ENCODE data around the gene CLCN6. TPM values are rescaled to one million over a fixed set of nuclear protein-coding genes. Genes with fewer than 3 reads are reported as not detected.

CLCN6 gene
- total RNA-seq, 1 donor from 2014 or later, result 16.1 TPM

- Histone ChIP-seq H3K27ac (replicated peaks) (no peak overlapping the region), H3K27me3 (ENCODE audit: low read depth) (no peaks in the 10 kb centered on the region), H3K9me3 (replicated peaks) (no peaks in the 10 kb centered on the region), H3K36me3 (peaks cover 76% of the 10 kb centered on the region), H3K4me1 (peaks cover 13% of the 10 kb centered on the region), H3K4me3 (no peak overlapping the region)
- no peak for DNase-seq
- intact Hi-C loops (cut with micrococcal nuclease), result no loop called here
- TF ChIP-seq CTCF (IDR thresholded peaks at IDR 0.05; ENCODE audit: borderline replicate concordance), result no peak
Measured at GRCh38 chr1:11813021-11813420, 7.0 kb downstream of the CLCN6 start.

DNA sequence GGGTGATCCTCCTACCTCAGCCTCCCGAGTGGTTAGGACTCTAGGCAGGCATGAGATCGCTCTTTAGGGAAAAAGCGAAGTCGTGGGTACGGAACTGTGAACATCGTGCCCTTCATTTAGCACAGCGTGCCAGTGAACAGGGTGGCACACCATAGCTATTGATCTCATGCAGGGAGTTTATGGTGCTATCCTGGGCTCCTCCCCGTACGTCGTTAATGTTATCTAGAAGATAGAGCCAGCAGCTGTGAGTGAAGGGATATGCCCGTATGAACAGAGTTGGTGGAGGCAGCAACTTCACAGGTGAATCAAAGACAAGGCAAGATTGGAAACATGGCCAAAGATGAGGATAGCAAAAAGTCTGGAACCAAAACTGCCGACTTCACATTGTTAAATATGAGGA is 11.2 kb downstream of the CLCN6 start:
- peaks cover 8% of the 10 kb centered on the region for H3K4me1 ChIP-seq
- H3K9me3 ChIP-seq (replicated peaks), result no peaks in the 10 kb centered on the region
- TF ChIP-seq CTCF (IDR thresholded peaks at IDR 0.05; ENCODE audit: borderline replicate concordance), result no peak
- intact Hi-C loops (cut with micrococcal nuclease), result no loop called here
- DNase-seq, result no peak
- no peak overlapping the region for H3K4me3 ChIP-seq
- no peak overlapping the region for H3K27ac ChIP-seq (replicated peaks)
- no peaks in the 10 kb centered on the region for H3K27me3 ChIP-seq (ENCODE audit: low read depth)
- peaks cover 83% of the 10 kb centered on the region for H3K36me3 ChIP-seq

DNA sequence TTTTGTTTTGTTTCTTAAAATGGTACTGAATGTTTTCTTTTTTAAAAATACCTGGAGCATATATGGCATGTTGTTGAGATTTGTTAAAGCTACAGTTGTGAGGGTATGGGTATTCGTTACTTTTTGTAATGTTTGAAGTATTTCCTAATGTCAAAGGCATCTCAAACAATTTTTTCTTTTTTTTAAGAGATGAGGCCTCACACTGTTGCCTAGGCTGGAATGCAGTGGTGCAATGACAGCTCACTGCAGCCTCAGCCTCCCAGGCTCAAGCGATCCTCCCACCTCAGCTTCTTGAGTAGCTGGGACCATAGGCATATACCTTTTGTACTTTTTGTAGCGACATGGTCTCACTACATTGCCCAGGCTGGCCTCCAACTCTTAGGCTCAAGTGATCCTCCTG is 16.1 kb downstream of the CLCN6 start:
- Histone ChIP-seq H3K27ac (replicated peaks) (peak overlapping the region; percentile 51), H3K36me3 (peaks cover 100% of the 10 kb centered on the region), H3K27me3 (ENCODE audit: low read depth) (no peaks in the 10 kb centered on the region), H3K4me3 (no peak overlapping the region), H3K9me3 (replicated peaks) (no peaks in the 10 kb centered on the region), H3K4me1 (peaks cover 12% of the 10 kb centered on the region)
- no peak for TF ChIP-seq CTCF (IDR thresholded peaks at IDR 0.05; ENCODE audit: borderline replicate concordance)
- DNase-seq, result no peak
- intact Hi-C loops (cut with micrococcal nuclease), result no loop called here

- peaks cover 12% of the 10 kb centered on the region for H3K4me1 ChIP-seq
- no peak overlapping the region for H3K4me3 ChIP-seq
- no peak overlapping the region for H3K27ac ChIP-seq (replicated peaks)
- no peaks in the 10 kb centered on the region for H3K27me3 ChIP-seq (ENCODE audit: low read depth)
- intact Hi-C loops (cut with micrococcal nuclease), result no loop called here
- TF ChIP-seq CTCF (IDR thresholded peaks at IDR 0.05; ENCODE audit: borderline replicate concordance), result no peak
- H3K36me3 ChIP-seq, result peaks cover 100% of the 10 kb centered on the region
- H3K9me3 ChIP-seq (replicated peaks), result no peaks in the 10 kb centered on the region
- DNase-seq, result no peak
Measured at GRCh38 chr1:11823366-11824137, 17.6 kb downstream of the CLCN6 start.

- Histone ChIP-seq H3K4me3 (no peak overlapping the region), H3K27ac (replicated peaks) (no peak overlapping the region), H3K9me3 (replicated peaks) (no peaks in the 10 kb centered on the region), H3K36me3 (peaks cover 99% of the 10 kb centered on the region), H3K4me1 (peaks cover 12% of the 10 kb centered on the region), H3K27me3 (ENCODE audit: low read depth) (no peaks in the 10 kb centered on the region)
- no peak for DNase-seq
- intact Hi-C loops (cut with micrococcal nuclease), result no loop called here
- TF ChIP-seq CTCF (IDR thresholded peaks at IDR 0.05; ENCODE audit: borderline replicate concordance), result no peak
Measured at GRCh38 chr1:11825131-11825530, 19.1 kb downstream of the CLCN6 start.

Data from left ventricle myocardium inferior (tissue), 1 donor.